8988T (cell line): ENCODE measurements around the gene IGLL5.
"Not testable (repeated sequence)": the region's sequence is repeated elsewhere in the genome, so short reads cannot be mapped to it uniquely, and the experiment has no call there.

Source experiments
- DNase-seq: peaks from one replicate; pipeline ENCODE4 v3.0.0; 2011

Gene IGLL5

DNA sequence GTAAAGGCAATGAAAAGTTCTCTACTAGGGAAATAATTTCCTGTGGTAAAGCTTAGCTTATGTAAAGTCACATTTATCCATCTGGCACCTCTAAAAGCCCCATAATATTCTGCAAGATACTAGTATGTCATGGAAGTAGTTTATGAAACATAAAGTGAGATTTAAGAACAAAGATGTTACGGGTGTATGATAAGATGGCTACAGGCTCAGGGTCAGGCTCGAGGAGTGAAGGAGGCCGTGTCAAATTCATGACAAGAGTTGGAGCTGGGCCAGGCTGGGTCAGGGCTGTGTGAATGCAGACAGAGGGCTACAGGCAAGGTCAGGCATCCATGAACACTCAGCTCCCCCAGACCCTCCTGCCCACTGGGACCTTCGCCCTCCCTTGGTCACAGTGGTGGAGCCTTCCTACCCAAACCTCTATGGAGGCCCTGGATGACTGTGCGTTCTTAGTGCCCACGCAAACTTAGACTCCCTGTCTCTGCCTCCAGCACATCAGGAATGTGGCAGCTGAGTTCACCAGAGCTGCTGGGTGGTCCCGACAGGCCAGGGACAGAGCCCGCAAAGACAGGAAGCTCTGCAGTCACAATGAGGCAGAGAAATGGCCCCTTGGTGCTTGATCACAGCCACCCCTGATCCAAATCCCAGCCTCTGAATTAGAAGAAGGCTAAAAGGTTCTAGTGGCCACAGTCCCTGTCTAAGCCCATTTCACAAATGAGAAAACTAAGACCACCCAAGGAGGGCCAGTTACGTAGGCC is 14.8 kb downstream of the IGLL5 start:
- no peak for DNase-seq

DNA sequence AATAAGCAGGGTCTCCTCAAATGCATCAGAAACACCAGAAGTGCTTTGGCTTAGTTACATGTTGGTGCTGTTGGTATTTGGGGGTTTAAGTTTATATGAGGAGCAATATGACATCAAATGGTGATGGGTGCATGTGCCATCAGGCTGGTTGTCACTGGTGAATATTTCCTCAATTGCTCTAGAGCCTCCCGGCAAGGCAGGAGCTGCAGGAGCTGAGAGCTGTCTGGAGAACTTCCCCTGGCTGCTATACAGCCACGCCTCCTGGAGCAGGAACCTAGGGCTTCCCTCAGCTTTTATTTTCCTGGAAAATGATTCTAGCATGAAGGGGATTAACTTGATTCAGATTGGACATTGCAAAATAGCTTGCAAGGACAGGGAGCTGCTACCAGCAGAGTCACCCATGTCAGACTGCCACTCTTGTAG is 15.8 kb downstream of the IGLL5 start:
- DNase-seq: no peak

DNA sequence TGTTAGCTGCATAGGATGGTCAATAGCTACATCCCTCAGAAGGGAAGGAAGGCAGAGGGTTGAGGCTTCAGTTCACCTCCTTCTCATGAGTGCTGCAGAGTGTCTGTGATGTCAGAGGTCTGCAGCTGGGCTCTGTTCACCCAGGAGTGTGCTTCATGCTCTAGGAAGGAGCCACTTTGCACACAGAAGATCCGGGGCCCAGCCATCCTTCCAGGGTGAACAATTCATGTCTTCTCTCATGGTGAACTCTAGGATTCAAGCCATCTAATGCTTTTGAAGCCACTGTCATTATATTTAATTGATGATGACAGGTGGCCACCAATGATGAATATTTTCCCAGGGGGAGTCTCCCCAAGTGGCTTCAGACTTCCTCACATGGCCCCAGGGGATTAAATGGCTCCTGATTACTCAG is 16.2 kb downstream of the IGLL5 start:
- DNase-seq: not testable (repeated sequence)

DNA sequence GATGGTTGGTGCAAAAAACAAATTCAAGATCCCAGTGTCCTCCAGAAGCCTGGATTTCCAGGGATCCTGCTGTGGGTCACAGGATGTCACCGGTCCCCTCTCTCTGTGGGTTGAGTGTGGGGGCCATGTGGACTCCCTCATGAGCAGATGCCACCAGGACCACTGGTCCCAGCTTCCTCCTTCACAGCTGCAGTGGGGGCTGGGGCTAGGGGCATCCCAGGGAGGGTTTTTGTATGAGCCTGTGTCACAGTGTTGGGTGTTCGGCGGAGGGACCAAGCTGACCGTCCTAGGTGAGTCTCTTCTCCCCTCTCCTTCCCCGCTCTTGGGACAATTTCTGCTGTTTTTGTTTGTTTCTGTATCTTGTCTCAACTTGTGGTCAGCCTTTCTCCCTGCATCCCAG is 17.1 kb downstream of the IGLL5 start:
- DNase-seq: not testable (repeated sequence)

DNA sequence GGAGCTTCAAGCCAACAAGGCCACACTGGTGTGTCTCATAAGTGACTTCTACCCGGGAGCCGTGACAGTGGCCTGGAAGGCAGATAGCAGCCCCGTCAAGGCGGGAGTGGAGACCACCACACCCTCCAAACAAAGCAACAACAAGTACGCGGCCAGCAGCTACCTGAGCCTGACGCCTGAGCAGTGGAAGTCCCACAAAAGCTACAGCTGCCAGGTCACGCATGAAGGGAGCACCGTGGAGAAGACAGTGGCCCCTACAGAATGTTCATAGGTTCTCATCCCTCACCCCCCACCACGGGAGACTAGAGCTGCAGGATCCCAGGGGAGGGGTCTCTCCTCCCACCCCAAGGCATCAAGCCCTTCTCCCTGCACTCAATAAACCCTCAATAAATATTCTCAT is 18.8 kb downstream of the IGLL5 start:
- not testable (repeated sequence) for DNase-seq

DNA sequence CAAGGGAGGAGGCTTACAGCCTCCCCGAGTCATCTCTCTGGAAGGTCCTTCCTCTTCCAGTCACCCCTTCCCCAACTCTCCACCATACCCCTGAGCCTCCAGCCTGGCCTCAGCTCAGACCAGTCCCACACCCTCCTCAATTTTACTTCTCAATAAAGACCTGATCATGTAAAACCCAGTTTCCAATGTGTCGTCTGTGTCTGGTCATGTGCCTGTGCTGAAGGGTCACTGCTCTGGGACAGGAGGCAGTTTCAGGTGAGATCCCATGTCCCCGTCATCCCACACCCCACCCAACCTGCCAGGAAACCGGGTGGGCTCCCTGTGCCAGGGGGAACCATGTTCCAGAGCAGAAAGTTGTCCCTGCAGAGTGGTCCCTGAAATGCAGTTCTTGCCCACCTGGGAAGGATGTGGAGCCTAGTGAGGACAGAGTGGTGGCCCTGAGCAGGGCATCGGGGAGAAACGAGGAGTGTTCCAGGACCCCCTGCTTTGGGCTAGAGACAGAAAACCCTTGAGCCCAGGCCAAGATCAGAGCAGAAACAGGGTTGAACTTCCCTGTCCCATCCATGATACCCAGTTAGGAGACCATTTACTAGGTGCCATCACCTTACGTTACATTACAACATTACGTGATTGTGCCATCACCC is 19.4 kb downstream of the IGLL5 start:
- no peak for DNase-seq

DNA sequence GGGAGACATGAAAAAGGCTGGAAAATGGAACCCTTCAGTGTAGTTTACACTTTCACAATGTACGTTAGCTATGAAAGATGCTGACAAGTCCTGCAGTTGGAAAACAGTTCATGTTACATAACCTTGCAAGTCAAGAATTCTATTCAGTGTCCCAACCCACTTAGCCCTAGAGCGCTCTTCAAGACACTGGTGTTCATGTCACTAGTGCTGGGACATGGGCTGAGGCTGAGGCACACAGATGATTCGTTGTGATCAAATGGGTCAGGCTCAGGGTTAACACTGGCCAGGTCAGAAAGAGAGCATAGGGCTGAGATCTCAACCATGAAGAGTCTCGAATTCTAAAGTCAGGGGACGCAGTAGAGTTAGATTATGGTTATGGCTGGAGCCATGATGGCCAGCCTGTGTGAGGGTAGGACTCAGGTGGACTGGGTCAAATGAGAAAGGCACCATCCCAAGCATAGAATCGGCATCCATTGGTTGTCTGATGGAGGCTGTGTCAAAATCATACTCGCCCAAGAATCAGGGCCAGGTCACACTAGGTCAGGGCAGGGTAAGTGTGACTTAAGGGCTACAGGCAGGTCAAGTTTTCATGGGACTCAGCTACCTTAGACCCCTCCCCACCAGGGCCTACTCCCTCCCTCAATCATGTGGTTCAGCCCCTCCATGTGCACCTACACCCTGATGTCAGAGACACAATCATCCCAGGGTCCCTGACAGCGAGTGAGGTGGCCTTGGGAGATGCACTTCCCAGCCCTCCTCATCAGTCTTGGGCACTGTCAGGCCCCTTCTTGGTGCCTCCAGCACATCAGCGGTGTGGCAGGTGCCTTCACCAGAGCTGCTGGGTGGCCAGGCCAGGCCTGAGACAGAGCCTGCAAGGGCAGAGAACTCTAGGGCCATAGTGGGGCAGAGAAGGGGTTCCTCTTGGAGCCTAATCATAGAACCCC is 20.2 kb downstream of the IGLL5 start:
- no peak for DNase-seq

DNA sequence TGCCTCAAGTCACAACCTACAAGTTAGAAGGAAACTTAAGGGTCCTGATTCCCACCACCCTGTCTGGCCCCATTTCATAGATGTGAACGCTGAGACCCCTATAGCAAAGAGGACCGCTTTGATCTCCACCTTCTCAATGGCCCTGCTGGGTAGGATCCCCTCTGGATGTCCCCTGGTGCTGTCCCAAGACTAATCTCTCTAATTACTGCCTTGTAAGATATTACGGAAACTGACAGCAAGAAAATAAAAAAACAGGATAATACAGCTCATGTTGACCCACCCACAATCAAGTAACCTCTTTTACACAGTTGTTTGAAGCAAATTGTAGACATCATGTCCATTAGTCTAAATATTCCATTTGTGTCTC is 20.9 kb downstream of the IGLL5 start:
- no peak for DNase-seq

DNA sequence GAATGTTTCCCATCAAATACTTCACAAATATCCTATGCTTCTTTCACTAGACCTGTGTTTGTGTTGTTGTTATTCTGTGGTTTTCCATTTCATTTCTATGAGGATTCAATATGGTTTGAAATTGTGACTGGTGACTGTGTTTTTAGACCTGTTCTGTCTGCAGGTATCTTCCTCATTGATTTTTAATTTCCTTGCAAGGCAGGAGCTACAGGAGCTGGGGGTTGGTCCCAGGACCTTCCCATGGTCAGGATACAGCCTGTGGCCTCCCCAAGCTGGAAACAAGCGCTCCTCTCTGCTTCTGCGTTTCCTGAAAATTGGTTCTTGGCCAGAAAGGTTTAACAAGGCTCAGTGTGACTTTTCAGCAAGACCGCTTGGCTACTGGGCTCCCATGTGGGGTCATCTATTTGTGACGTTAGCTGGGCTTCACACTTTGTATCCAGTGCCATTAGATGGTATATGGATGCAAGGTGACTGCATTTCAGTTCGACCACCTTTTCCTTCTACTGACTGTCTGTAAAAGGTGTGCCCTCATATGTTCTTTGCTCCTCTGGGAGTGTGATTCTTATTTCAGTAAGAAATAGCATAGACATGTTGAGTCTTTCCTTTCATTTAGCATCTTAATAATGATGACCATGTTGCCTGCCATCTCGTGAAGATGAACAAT is 21.5 kb downstream of the IGLL5 start:
- no peak for DNase-seq

DNA sequence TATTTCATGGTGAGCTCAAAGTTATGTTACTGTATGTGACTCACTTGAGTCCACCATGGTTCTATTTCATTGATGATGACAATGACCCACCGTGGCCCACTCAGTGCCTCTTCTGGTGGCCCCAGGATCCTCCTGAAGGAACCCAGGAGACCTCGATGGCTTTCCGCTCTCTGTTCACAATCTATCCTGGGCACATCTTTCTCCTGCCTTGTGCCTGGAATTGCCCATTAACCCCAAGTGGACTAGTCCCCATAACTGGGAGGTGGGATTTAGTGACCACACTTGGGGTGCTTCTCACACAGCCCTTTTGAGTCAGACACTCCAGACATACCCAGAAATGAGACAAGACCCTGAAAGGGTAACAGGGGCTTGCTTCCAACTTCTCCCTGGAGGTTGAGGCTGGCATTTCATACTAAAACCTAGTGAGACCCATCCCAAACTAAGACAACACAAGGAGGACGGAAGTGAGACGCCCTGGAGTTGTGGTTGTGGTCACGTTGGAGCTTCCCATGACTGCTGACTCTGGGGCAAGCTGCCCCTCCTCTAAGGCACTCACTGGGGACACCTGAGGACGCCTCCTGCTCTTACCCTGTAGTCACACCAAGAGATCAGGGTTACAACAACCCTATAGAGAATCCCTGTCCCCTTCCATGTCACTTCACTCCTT is 22.1 kb downstream of the IGLL5 start:
- DNase-seq: no peak

DNA sequence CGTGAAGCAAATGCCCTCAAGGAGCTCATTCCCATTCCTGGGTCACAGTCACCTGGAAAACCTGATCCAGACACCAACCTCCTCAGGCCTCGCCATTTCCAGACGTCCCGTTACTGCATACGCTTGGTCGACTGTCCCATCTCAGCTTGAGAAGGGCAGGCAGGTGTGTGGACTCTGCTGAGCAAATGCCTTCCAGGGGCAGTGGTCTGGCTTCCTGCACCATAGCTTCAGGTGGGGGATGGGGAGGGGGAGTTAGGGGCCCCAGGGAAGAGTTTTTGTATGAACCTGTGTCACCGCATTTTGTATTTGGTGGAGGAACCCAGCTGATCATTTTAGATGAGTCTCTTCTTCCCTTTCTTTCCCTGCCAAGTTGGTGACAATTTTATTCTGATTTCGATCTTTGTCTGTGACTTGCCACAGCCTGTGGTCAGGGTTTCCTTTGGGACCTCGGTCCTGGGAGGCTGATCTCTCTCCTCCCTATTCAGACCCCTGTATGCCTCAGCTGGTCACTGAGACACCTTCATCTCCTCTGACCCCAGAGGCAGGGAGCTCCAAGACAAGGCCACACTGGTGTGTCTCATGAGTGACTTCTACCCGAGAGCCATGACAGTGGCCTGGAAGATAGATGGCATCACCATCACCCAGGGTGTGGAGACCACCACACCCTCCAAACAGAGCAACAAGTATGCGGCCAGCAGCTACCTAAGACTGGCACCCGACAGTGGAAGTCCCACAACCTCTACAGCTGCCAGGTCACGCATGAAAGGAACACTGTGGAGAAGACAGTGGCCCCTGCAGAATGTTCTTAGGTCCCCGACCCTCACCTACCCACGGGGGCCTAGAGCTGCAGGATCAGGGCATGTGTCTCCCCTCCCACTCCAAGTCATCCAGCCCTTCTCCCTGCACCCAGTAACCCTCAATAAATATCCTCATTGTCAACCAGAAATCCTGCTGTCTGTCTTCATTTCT is 22.9 kb downstream of the IGLL5 start:
- DNase-seq: no peak

DNA sequence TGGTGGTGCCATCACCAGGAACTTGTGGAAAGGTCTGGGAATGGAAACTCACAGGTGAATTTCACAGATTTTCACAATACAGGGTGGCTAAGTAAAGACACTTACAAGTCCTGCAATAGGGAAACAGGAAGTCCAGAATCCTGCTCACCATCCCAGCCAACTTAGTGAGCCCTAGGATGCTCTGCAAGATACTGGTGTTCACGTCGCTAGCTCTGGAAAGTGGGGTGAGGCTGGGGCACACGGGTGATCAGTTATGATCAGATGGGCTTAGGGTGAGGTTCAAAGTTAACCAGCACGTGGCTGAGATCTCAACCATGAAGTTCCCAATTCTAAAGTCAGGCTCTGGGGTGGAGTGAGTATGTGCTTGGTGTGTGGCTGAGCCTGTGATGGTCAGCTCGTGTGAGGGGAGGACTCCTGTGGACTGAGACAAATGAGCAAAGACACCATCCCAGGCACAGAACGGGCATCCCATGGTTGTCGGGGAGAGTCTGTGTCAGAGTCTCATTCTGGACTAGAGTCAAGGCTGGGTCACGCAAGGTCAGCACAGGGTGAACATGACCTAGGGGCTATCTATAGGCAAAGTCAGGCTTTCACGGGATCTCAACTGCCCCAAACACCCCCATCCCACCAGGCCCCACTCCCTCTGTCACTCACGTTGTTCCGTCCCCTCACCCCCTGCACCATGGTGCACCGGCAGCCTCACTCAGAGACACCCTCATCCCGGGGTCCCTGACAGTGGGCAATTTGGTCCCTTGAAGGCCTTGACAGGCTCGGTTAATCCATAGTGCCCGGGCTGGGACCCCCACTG is 23.9 kb downstream of the IGLL5 start:
- no peak for DNase-seq

DNA sequence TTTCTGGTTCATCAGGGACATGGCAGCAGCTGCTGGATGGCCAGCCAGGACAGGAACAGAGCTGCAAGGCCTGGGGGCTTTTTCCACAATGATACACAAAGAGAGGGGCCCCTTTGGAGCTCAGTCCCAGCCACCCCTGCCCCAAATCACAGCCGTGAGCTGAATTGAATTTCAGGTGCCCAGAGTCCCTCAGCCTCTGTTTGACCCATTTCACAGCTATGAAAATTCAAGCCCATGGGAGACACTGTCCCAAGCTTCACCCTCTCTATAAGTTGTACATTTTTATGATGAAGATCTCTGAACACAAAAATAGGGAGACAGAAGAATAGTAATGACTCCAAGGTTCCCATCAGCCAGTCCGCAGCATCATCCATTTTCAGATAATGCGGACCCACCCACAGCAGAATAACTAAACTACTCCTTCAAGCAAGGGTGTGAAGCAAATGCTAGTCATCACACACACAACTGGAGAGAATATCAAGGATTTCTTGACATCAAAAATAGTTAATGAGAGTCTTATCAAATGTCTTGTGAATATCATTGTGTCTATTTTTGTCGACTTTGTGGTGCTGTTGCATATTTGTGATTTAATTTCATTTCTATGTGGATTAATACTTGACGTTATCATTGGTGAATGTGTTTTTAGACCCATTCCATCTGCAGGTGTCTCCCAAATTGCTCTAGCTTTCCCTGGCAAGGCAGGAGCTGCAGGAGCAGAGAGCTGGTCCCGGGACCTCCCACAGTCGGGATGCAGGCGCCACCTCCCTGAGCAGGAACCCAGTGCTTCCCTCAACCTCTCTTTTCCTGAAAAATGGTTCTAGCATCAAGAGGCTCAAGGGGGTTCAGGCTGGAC is 24.7 kb downstream of the IGLL5 start:
- DNase-seq: no peak

DNA sequence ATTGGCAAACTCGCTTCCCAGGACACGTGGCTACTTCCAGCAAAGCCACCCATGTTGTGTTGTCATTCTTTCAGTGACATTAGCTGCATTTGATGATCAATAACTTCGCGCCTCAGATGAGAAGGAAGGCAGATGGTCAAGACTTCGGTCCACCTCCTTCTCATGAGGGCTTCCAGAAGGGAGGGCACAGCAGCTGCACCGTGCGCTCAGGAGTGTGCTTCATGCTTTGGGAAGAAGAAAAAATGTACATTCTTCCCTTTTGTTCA is 25.3 kb downstream of the IGLL5 start:
- DNase-seq: no peak

DNA sequence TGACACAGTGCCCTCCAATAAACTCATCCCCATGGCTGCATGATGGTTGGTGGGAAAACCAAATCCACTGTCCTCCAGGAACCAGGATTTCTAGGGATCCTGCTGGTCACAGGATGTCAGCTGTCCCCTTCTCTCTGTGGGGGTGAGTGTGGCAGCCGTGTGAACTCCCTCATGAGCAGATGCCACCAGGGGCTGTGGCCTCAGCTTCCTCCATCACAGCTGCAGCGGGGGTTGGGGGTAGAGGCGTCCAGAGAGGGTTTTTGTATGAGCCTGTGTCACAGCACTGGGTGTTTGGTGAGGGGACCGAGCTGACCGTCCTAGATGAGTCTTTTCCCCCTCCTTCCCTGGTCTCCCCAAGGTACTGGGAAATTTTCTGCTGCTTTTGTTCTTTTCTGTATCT is 26.4 kb downstream of the IGLL5 start:
- no peak for DNase-seq

DNA sequence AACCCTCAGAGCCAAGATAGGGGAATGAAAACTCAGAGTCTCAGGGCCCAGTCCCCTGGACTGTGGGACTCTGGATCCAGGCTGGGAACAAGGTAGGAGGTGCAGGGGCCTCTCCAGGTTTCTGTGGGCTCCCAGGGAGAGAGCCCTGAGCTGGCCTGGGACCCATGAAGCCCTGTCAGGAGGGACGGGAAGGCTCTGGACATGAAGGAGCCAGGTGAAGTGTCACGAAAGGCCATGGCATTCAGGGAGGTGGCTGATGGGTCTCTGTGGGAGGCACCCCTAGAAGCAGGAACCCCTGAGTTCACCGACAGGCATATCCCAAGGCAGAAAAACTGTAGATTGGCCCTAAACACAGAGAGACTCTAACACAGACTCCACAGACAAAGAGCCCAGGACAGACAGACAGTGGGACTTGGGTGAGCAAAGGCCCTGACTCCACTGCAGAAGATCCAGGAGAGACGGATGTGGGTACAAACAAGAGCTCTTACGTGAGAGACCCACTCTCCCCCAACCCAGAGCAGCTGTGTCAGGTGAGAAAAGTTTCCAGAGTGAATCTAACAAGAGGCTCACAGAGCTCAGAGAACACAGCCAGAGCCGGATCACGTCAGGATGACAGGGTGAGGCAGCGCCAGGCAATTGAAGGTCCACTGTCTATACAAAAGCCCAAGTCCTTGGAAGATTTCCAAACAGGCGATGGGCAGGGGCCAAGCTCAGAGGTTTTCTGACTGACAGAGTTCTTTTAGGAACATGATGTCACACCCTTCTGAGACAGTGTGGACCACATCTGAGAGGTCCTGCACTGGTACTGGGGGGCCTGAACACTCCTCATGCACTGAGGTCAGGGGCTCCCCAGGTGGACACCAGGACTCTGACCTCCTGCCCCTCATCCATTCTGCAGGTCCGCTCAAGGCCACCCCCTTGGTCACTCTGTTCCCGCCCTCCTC is 27.4 kb downstream of the IGLL5 start:
- no peak for DNase-seq

DNA sequence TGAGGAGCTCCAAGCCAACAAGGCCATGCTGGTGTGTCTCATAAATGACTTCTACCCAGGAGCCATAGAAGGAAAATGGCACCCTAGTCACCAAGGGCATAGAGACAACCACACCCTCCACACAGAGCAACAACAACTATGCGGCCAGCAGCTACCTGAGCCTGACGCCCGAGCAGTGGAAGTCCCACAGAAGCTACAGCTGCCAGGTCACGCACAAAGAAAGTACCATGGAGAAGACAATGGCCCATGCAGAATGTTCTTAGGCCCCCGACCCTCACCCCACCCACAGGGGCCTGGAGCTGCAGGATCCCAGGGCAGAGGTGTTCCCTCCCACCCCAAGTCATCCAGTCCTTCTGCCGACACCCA is 28.0 kb downstream of the IGLL5 start:
- DNase-seq: no peak

DNA sequence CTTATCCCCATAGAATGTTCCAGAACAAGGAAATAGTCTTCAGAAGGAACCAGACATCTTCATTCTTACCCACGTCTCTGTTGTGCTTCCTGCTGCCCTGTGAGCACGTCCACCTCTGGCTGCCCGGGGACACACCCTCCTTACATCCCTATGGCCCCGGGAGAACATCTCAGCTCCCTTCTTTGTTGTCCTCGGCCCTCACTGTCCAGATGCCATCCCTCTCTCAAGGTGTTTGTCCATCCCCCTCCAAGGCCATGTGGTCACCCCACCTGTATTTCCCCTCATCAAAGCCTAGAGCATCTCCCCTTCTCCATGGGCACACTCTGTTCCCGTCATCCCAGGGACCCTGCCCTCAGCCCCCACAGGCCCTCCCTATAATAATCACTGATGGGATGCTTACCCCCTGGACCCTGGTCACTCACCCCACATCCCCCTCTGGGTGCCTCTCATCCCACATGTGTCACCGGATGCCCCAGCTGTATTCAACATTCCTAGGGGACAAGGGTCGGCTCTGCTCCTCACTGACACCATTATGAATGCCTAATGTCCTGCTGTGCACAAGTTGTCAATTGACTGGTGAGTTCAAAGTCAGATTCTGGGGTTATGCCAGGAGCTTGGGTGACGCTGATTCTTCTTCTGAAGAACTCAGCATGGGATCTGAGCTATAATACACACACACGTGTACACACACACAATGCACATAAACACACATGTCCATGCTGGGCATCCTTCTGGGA is 28.8 kb downstream of the IGLL5 start:
- no peak for DNase-seq
